HCT116 (cell line): Measurements from ENCODE around the gene SMIM5. TPM values are rescaled to one million over a fixed set of nuclear protein-coding genes. Genes with fewer than 3 reads are reported as not detected.
A peak's percentile ranks its signal among the peaks of the same experiment; 100 is the strongest.

Experiments
- ATAC-seq: fragments of 200-7000 bp; cut with Tn5 transposase; 2 replicates; pipeline ENCODE4 v1.9.1; 2020; ENCODE audit warnings: mild to moderate bottlenecking, moderate library complexity
- BruUV-seq: library from RNA; stranded (reverse); fragments of 400-500 nt; replicated peaks from 2 replicates; lab custom pipeline; 2021; lab: Mats Ljungman, UMichigan
- CTCF ChIA-PET: fragments of 300-600 bp; sonication (Branson Sonifier 250); formaldehyde crosslinking; loops from one replicate; lab custom pipeline; 2021; ENCODE audit warnings: antibody characterized with exemption; lab: Charles Lee
- POLR2A ChIA-PET: fragments of 300-600, 350-600 bp; sonication (Branson Sonifier 250); formaldehyde crosslinking; loops from one replicate; lab custom pipeline; 2021; ENCODE audit warnings: antibody characterized with exemption; lab: Charles Lee
- RAD21 ChIA-PET, 2 experiments: fragments of 300-600 bp; sonication (Branson Sonifier 250); formaldehyde crosslinking; loops; one replicate each; lab custom pipeline; 2023; ENCODE audit warnings: low total read pairs in 2 of 2; ENCODE audit not compliant: uncharacterized antibody in 2 of 2, unreplicated experiment in 2 of 2, low non-redundant PET in 1 of 2; lab: Charles Lee
- DNase-seq: peaks from one replicate; pipeline ENCODE4 v3.0.0-alpha.2; 2010; ENCODE audit warnings: low read depth, low spot score
- H2AFZ ChIP-seq: fragments of 200-600 bp; shearing (Covaris generic), sonication (generic); 2 replicates; pipeline ENCODE4 v1.6.1; 2017; ENCODE audit warnings: low read depth, mixed run types, mixed read lengths, antibody characterized with exemption, low read length; ENCODE audit not compliant: poor library complexity, severe bottlenecking
- H3K27ac ChIP-seq: 2 replicates; pipeline ENCODE4 v1.5.1; 2012; ENCODE audit warnings: low read depth, low read length
- H3K27me3 ChIP-seq: fragments of 200-600 bp; sonication (generic); 2 replicates; pipeline ENCODE4 v1.6.1; 2016; ENCODE audit warnings: mixed run types, low read length, mixed read lengths; ENCODE audit not compliant: insufficient read depth
- H3K36me3 ChIP-seq, 2 experiments: fragments of 200-500 bp in 1 of 2; fragments of 200-600 bp in 1 of 2; sonication (Bioruptor generic) in 1 of 2; sonication (generic) in 1 of 2; 2 replicates each; pipeline versions ENCODE4 v1.5.1 to v1.6.1; 2014 to 2016; ENCODE audit warnings: low read length in 2 of 2, inconsistent platforms in 1 of 2, mixed read lengths in 1 of 2, mixed run types in 1 of 2; ENCODE audit not compliant: insufficient read depth in 2 of 2, control insufficient read depth in 1 of 2
- H3K4me1 ChIP-seq, 2 experiments: fragments of 200-600 bp in 1 of 2; sonication (generic) in 1 of 2; 2 replicates each; pipeline versions ENCODE4 v1.5.1 to v1.6.1; 2012 to 2017; ENCODE audit warnings: low read length in 2 of 2, inconsistent platforms in 1 of 2, mild to moderate bottlenecking in 1 of 2, mixed read lengths in 1 of 2, mixed run types in 1 of 2, moderate library complexity in 1 of 2; ENCODE audit not compliant: insufficient read depth in 2 of 2, control insufficient read depth in 1 of 2
- H3K4me2 ChIP-seq: fragments of 200-600 bp; sonication (generic); 2 replicates; pipeline ENCODE4 v1.6.1; 2017; ENCODE audit warnings: mixed run types, low read length, mixed read lengths
- H3K4me3 ChIP-seq, 2 experiments: fragments of 200-600 bp in 1 of 2; sonication (generic) in 1 of 2; replicated peaks in 1 of 2; 2 replicates each; pipeline ENCODE4 v1.5.1; 2011 to 2016; ENCODE audit warnings: low read length in 2 of 2, control low read depth in 1 of 2, low read depth in 1 of 2, mild to moderate bottlenecking in 1 of 2, mixed read lengths in 1 of 2, mixed run types in 1 of 2
- H3K79me2 ChIP-seq: fragments of 200-600 bp; sonication (generic); 2 replicates; pipeline ENCODE4 v1.6.1; 2017; ENCODE audit warnings: mild to moderate bottlenecking, mixed run types, low read length, moderate library complexity, mixed read lengths; ENCODE audit not compliant: insufficient read depth
- H3K9ac ChIP-seq: fragments of 200-600 bp; sonication (generic); 2 replicates; pipeline ENCODE4 v1.6.1; 2016; ENCODE audit warnings: low read length, mixed read lengths
- H3K9me2 ChIP-seq: fragments of 200-600 bp; sonication (generic), shearing (Covaris generic); 2 replicates; pipeline ENCODE4 v1.6.1; 2017; ENCODE audit warnings: mixed run types, mild to moderate bottlenecking, moderate library complexity; ENCODE audit not compliant: insufficient read depth
- H3K9me3 ChIP-seq, 2 experiments: fragments of 200-500 bp in 1 of 2; fragments of 200-600 bp in 1 of 2; sonication (Bioruptor generic) in 1 of 2; sonication (generic) in 1 of 2; 2 replicates each; pipeline ENCODE4 v1.6.1; 2014 to 2017; ENCODE audit warnings: low read length in 2 of 2, mixed read lengths in 2 of 2, inconsistent platforms in 1 of 2, low read depth in 1 of 2, mild to moderate bottlenecking in 1 of 2, mixed run types in 1 of 2, moderate library complexity in 1 of 2; ENCODE audit not compliant: control insufficient read depth in 1 of 2, insufficient read depth in 1 of 2
- H4K20me1 ChIP-seq: fragments of 200-600 bp; sonication (generic), shearing (Covaris generic); 2 replicates; pipeline ENCODE4 v1.6.1; 2017; ENCODE audit warnings: mixed run types, mild to moderate bottlenecking, moderate library complexity; ENCODE audit not compliant: insufficient read depth
- CBX3 ChIP-seq: IDR thresholded peaks from 2 replicates; pipeline ENCODE4 v1.6.1; 2012; ENCODE audit warnings: low read depth
- CEBPB ChIP-seq: IDR thresholded peaks from 2 replicates; pipeline ENCODE4 v1.6.1; 2012; ENCODE audit warnings: low read depth
- CTCF ChIP-seq, 3 experiments: fragments of 200-600 bp in 1 of 3; sonication (generic) in 1 of 3; IDR thresholded peaks in 2 of 3; conservative IDR thresholded peaks in 1 of 3; 2 replicates each; pipeline ENCODE4 v1.5.1; 2012 to 2017; ENCODE audit warnings: low read depth in 2 of 3, low read length in 2 of 3, antibody characterized with exemption in 1 of 3, borderline replicate concordance in 1 of 3, control low read depth in 1 of 3, mild to moderate bottlenecking in 1 of 3, mixed read lengths in 1 of 3, mixed run types in 1 of 3, moderate library complexity in 1 of 3; ENCODE audit not compliant: insufficient read depth in 1 of 3
- EGR1 ChIP-seq: IDR thresholded peaks from 2 replicates; pipeline ENCODE4 v1.6.1; 2012; ENCODE audit warnings: low read depth
- EZH2phosphoT487 ChIP-seq: fragments of 200-600 bp; IDR thresholded peaks from 2 replicates; pipeline ENCODE4 v1.6.1; 2018; ENCODE audit warnings: antibody characterized with exemption, borderline replicate concordance
- FOSL1 ChIP-seq: IDR thresholded peaks from 2 replicates; pipeline ENCODE4 v1.6.1; 2012; ENCODE audit warnings: low read depth
- JUND ChIP-seq: IDR thresholded peaks from 2 replicates; pipeline ENCODE4 v1.6.1; 2012
- MAX ChIP-seq: IDR thresholded peaks from 2 replicates; pipeline ENCODE4 v1.6.1; 2012
- POLR2AphosphoS5 ChIP-seq: IDR thresholded peaks from 2 replicates; pipeline ENCODE4 v1.6.1; 2011; ENCODE audit warnings: mild to moderate bottlenecking, low read depth, low read length, moderate library complexity
- SP1 ChIP-seq: IDR thresholded peaks from 2 replicates; pipeline ENCODE4 v1.6.1; 2012; ENCODE audit warnings: low read depth
- SRF ChIP-seq: IDR thresholded peaks from 2 replicates; pipeline ENCODE4 v1.6.1; 2012; ENCODE audit warnings: low read depth
- TCF7L2 ChIP-seq: IDR thresholded peaks from 2 replicates; pipeline ENCODE4 v1.7.0; 2011; ENCODE audit warnings: borderline replicate concordance, inconsistent platforms; ENCODE audit not compliant: insufficient read depth, insufficient read length; ENCODE audit errors: extremely low read depth
- YY1 ChIP-seq: IDR thresholded peaks from 2 replicates; pipeline ENCODE4 v1.6.1; 2011; ENCODE audit warnings: low read length, low read depth, moderate library complexity, mild to moderate bottlenecking; ENCODE audit not compliant: insufficient replicate concordance; ENCODE audit errors: extremely low read depth
- ZFX ChIP-seq: fragments of 450-650 bp; IDR thresholded peaks from 2 replicates; pipeline ENCODE4 v1.6.1; 2017
- intact Hi-C: fragments of 100-400 bp; cut with micrococcal nuclease; formaldehyde crosslinking; loops from 2 replicates; pipeline ENCODE4 v1.10.0; 2022
- total RNA-seq: library from RNA; stranded (reverse); gene quantifications from one replicate; pipeline ENCODE4 v1.2.1, GENCODE V29; 2021; ENCODE audit not compliant: unreplicated experiment

Gene SMIM5
- total RNA-seq, 1 experiment from 2014 or later: 0.12 TPM

GRCh38 chr17:75603123-75603522 is 30.1 kb upstream of the SMIM5 start:
- no peak for ATAC-seq
- BruUV-seq: no TSS peak
- intact Hi-C loops: loop anchor here (5.0 kb wide), 2 partner anchors 86 to 176 kb away; partner anchors contain the start of genes CASKIN2 and TSEN54

More at GRCh38 chr17:75603123-75603522, 30.1 kb upstream of the SMIM5 start:
- Histone ChIP-seq H3K4me2 (peak overlapping the region; percentile 75), H3K4me1 (peaks cover 15 to 51% of the 10 kb centered on the region in 2 experiments), H2AFZ (no peak overlapping the region), H3K9ac (no peak overlapping the region), H3K9me2 (no peaks in the 10 kb centered on the region), H4K20me1 (no peaks in the 10 kb centered on the region), H3K27ac (no peak overlapping the region; the same call in 1 of the 2 replicates), H3K79me2 (no peaks in the 10 kb centered on the region), H3K9me3 (no peaks in the 10 kb centered on the region), H3K27me3 (no peaks in the 10 kb centered on the region), H3K36me3 (no peaks in the 10 kb centered on the region), H3K4me3 (no peak overlapping the region)
- no peak for TF ChIP-seq TCF7L2
- TF ChIP-seq EZH2phosphoT487: no peak
- TF ChIP-seq MAX: no peak; the same call in 1 of the 2 replicates
- TF ChIP-seq EGR1: no peak
- TF ChIP-seq SRF: no peak
- no peak for TF ChIP-seq POLR2AphosphoS5
- TF ChIP-seq CBX3: no peak
- TF ChIP-seq ZFX: no peak
- TF ChIP-seq SP1: no peak
- TF ChIP-seq CEBPB: no peak
- TF ChIP-seq JUND: no peak
- no peak for TF ChIP-seq YY1
- no peak for TF ChIP-seq FOSL1
- TF ChIP-seq CTCF (IDR thresholded peaks at IDR 0.05 in 2 of 3, conservative IDR thresholded peaks at IDR 0.05 in 1 of 3; ENCODE audit: borderline replicate concordance in 1 of 3, insufficient read depth in 1 of 3, low read depth in 2 of 3, low read length in 2 of 3): no peak
- POLR2A ChIA-PET: no interaction called here
- DNase-seq: no peak
- RAD21 ChIA-PET: no interaction called here
- CTCF ChIA-PET: interaction anchor here (0.9 kb wide), 1 partner anchor 8 kb away, joined by 3 read pairs; no protein-coding TSS in a partner anchor
